GM13976 (cell line): Measurements from ENCODE around the gene CALN1.
"Not testable (repeated sequence)": the region's sequence is repeated elsewhere in the genome, so short reads cannot be mapped to it uniquely, and the experiment has no call there.

Source experiments
- DNase-seq: peaks from one replicate; pipeline ENCODE4 v3.0.0; 2012; ENCODE audit warnings: low spot score
- in situ Hi-C: fragments of 300-500 bp; cut with MboI; formaldehyde crosslinking; loops from one replicate; pipeline ENCODE4 v1.12.0; 2022; ENCODE audit warnings: low sequenced_read_pairs, mixed read lengths, inconsistent platforms; ENCODE audit not compliant: unreplicated experiment
- TF ChIP-seq, protein P1 (sequence below): IDR thresholded peaks from 2 replicates; pipeline ENCODE4 v1.5.1; 2012; ENCODE audit warnings: borderline replicate concordance, mild to moderate bottlenecking; ENCODE audit not compliant: insufficient read depth; ENCODE audit errors: extremely low read depth, missing control alignments, control extremely low read depth

Gene CALN1

GRCh38 chr7:72222136-72222535 is 190.0 kb downstream of the CALN1 start:
- TF ChIP-seq, protein P1, sequence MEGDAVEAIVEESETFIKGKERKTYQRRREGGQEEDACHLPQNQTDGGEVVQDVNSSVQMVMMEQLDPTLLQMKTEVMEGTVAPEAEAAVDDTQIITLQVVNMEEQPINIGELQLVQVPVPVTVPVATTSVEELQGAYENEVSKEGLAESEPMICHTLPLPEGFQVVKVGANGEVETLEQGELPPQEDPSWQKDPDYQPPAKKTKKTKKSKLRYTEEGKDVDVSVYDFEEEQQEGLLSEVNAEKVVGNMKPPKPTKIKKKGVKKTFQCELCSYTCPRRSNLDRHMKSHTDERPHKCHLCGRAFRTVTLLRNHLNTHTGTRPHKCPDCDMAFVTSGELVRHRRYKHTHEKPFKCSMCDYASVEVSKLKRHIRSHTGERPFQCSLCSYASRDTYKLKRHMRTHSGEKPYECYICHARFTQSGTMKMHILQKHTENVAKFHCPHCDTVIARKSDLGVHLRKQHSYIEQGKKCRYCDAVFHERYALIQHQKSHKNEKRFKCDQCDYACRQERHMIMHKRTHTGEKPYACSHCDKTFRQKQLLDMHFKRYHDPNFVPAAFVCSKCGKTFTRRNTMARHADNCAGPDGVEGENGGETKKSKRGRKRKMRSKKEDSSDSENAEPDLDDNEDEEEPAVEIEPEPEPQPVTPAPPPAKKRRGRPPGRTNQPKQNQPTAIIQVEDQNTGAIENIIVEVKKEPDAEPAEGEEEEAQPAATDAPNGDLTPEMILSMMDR = no peak
- DNase-seq = no peak
- in situ Hi-C loops = no loop called here

DNA sequence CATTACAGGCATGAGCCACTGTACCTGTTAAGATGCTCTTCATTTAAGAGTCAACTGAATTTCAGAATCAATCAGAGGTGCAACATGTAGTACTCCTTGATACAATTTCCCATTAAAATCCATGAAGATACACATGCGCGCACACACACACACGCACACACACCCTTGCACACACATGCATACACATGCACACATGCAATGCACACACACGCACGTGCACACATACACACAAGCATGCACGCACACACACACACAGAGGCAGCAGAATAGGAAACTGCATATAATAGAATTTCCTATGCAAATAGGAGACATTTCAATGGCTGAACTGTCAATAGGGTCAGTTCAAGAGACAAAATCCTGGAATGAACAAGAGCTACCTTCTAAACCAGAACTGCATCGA is 192.6 kb downstream of the CALN1 start:
- TF ChIP-seq, protein P1 = no peak
- in situ Hi-C loops = no loop called here
- no peak for DNase-seq

- in situ Hi-C loops = no loop called here
- DNase-seq = no peak
- TF ChIP-seq, protein P1 = no peak
Observed at GRCh38 chr7:72217151-72217550, 195.0 kb downstream of the CALN1 start.

DNA sequence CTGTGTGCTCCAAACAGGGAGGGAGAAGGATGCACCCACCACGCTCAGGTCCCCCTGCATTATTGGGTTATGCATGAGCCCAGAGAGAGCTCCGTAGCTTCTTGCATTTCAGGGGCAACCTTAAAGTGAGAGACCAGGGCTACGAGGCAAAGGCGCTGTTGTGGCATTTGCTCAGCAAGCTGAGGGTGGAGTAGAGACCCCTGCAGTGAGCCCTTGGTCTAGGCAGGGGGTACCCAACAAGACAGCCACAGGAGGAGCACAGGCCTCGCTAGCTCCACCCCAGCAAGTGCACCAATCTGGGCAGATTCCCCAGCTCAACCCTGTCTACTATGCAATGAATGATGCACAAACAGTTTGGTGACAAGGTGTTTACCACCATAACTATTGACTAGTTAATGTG is 198.4 kb downstream of the CALN1 start:
- no peak for DNase-seq
- TF ChIP-seq, protein P1 = no peak
- in situ Hi-C loops = no loop called here

DNA sequence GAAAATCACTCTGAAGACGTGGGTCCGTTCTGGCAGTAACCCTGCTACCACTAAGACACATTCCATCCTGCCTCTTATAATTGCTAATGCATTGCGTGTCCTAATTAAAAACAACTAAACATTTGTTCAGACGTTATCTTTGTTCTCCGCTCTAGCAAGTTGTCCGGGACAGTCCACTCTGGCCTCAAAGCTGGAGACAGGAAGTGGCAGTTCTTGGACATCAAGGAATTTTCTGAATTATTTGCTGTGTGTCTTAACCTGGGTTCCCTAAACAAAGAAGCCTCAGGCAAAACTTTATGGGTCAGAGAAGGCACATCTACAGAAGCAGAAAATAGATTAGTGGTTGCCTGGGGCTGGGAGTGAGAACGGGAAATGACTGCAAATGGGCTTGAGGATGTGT is 199.1 kb downstream of the CALN1 start:
- TF ChIP-seq, protein P1 = no peak
- no peak for DNase-seq
- in situ Hi-C loops = no loop called here

- DNase-seq = no peak
- TF ChIP-seq, protein P1 = no peak
- in situ Hi-C loops = no loop called here
Observed at GRCh38 chr7:72211175-72211574, 201.0 kb downstream of the CALN1 start.

- in situ Hi-C loops, DNase-seq: not testable (repeated sequence)
Observed at GRCh38 chr7:72209006-72209405, 203.1 kb downstream of the CALN1 start.
